GM12878 (cell line): ENCODE results near the gene RADIL. TPM values are rescaled to one million over a fixed set of nuclear protein-coding genes. Genes with fewer than 3 reads are reported as not detected.

Experiments used
- ATAC-seq: fragments of 200-7000 bp; cut with Tn5 transposase; 3 replicates; pipeline ENCODE4 v1.9.1; 2020; ENCODE audit warnings: mild to moderate bottlenecking, moderate library complexity
- BruUV-seq: library from RNA; stranded (reverse); fragments of 400-500 nt; replicated peaks from 2 replicates; lab custom pipeline; 2021; lab: Mats Ljungman, UMichigan
- CTCF ChIA-PET: fragments of 300-600 bp; sonication (Branson Sonifier 250); formaldehyde crosslinking; extraction: SDS; loops from one replicate; lab custom pipeline; 2021; ENCODE audit warnings: inconsistent platforms; lab: Yijun Ruan, JAX
- POLR2A ChIA-PET: fragments of 350-600 bp; formaldehyde crosslinking; extraction: SDS; loops from one replicate; lab custom pipeline; 2021; ENCODE audit warnings: inconsistent platforms; lab: Charles Lee
- RAD21 ChIA-PET: fragments of 300-600 bp; sonication (Branson Sonifier 250); formaldehyde crosslinking; loops from one replicate; lab custom pipeline; 2023; ENCODE audit warnings: antibody characterized with exemption; ENCODE audit not compliant: unreplicated experiment; lab: Charles Lee
- SMC1A ChIA-PET: fragments of 300-600 bp; sonication (Branson Sonifier 250); formaldehyde crosslinking; loops from one replicate; lab custom pipeline; 2023; ENCODE audit not compliant: unreplicated experiment, uncharacterized antibody; lab: Charles Lee
- DNase-seq: peaks from one replicate; pipeline ENCODE4 v3.0.0-alpha.2; 2011; ENCODE audit warnings: low read depth, low spot score
- FAIRE-seq: peaks from 3 replicates; lab custom pipeline; 2011; peaks lifted over from hg19 to GRCh38; lab: Jason Lieb, UNC
- H2AFZ ChIP-seq: 2 replicates; pipeline ENCODE4 v1.6.0; 2011; ENCODE audit warnings: low read depth, low read length, control low read depth; ENCODE audit not compliant: control insufficient read depth
- H3K27ac ChIP-seq: 2 replicates; pipeline ENCODE4 v1.5.1; 2011; ENCODE audit warnings: control low read depth; ENCODE audit not compliant: control insufficient read depth, insufficient read depth
- H3K27me3 ChIP-seq, 2 experiments: replicated peaks in 1 of 2; 2 replicates each; pipeline versions ENCODE4 v1.6.0 to v1.6.1; 2011; ENCODE audit warnings: low read length in 1 of 2; ENCODE audit not compliant: control insufficient read depth in 2 of 2, insufficient read depth in 2 of 2
- H3K36me3 ChIP-seq, 2 experiments: 2 replicates each; pipeline ENCODE4 v1.5.1; 2011; ENCODE audit warnings: low read length in 1 of 2; ENCODE audit not compliant: control insufficient read depth in 2 of 2, insufficient read depth in 2 of 2
- H3K4me1 ChIP-seq: 2 replicates; pipeline ENCODE4 v1.6.1; 2011; ENCODE audit warnings: mild to moderate bottlenecking, low read length, moderate library complexity, mixed read lengths; ENCODE audit not compliant: control insufficient read depth, insufficient read depth
- H3K4me2 ChIP-seq: 2 replicates; pipeline ENCODE4 v1.6.0; 2011; ENCODE audit warnings: control low read depth; ENCODE audit not compliant: control insufficient read depth, insufficient read depth
- H3K4me3 ChIP-seq: fragments of 200-600 bp; sonication (generic); 2 replicates; pipeline ENCODE4 v1.5.1; 2016
- H3K79me2 ChIP-seq: 2 replicates; pipeline ENCODE4 v1.6.0; 2011; ENCODE audit warnings: low read length; ENCODE audit not compliant: control insufficient read depth, insufficient read depth
- H3K9ac ChIP-seq: 2 replicates; pipeline ENCODE4 v1.8.0; 2011; ENCODE audit warnings: low read length, control low read depth, mixed read lengths; ENCODE audit not compliant: control insufficient read depth, insufficient read depth
- H3K9me3 ChIP-seq: replicated peaks from 3 replicates; pipeline ENCODE4 v1.5.1; 2011; ENCODE audit warnings: mild to moderate bottlenecking, low read length; ENCODE audit not compliant: control insufficient read depth, insufficient read depth
- H4K20me1 ChIP-seq: 2 replicates; pipeline ENCODE4 v1.6.0; 2011; ENCODE audit not compliant: control insufficient read depth, insufficient read depth
- ATF3 ChIP-seq: IDR thresholded peaks from 2 replicates; pipeline ENCODE4 v1.6.1; 2011; ENCODE audit warnings: low read depth, mild to moderate bottlenecking, low read length, moderate library complexity, borderline replicate concordance; ENCODE audit errors: extremely low read depth
- CEBPB ChIP-seq, 2 experiments: fragments of 150-350 bp in 1 of 2; IDR thresholded peaks; 2 replicates each; pipeline ENCODE4 v1.6.1; 2012 to 2014; ENCODE audit warnings: low read depth in 2 of 2, low read length in 2 of 2, borderline replicate concordance in 1 of 2, inconsistent platforms in 1 of 2
- E2F4 ChIP-seq: IDR thresholded peaks from 2 replicates; pipeline ENCODE4 v1.6.1; 2012; ENCODE audit warnings: low read depth, low read length, improper control_type of control experiment
- GABPA ChIP-seq: IDR thresholded peaks from 2 replicates; pipeline ENCODE4 v1.6.1; 2014; ENCODE audit warnings: antibody characterized with exemption, low read depth, mild to moderate bottlenecking, inconsistent platforms
- IKZF2 ChIP-seq, 2 experiments: fragments of 450-650 bp; IDR thresholded peaks; 2 replicates each; pipeline ENCODE4 v1.6.1; 2017; ENCODE audit warnings: mild to moderate bottlenecking in 2 of 2, moderate library complexity in 2 of 2
- IRF4 ChIP-seq: IDR thresholded peaks from 2 replicates; pipeline ENCODE4 v1.6.1; 2011; ENCODE audit warnings: low read depth, low read length
- JUND ChIP-seq: IDR thresholded peaks from 2 replicates; pipeline ENCODE4 v1.6.1; 2012; ENCODE audit warnings: low read depth, mild to moderate bottlenecking, low read length, improper control_type of control experiment, moderate library complexity
- MEF2A ChIP-seq: IDR thresholded peaks from 2 replicates; pipeline ENCODE4 v1.6.1; 2011; ENCODE audit warnings: low read depth, mild to moderate bottlenecking, low read length, moderate library complexity; ENCODE audit not compliant: insufficient read depth
- MYC ChIP-seq: IDR thresholded peaks from 2 replicates; pipeline ENCODE4 v1.6.1; 2011; ENCODE audit warnings: mild to moderate bottlenecking, low read length, moderate library complexity, inconsistent platforms; ENCODE audit not compliant: insufficient read depth, insufficient replicate concordance, insufficient read length, severe bottlenecking
- NR2C2 ChIP-seq: IDR thresholded peaks from 2 replicates; pipeline ENCODE4 v1.6.1; 2011; ENCODE audit warnings: borderline replicate concordance, low read depth; ENCODE audit not compliant: control insufficient read depth, insufficient read length
- RFX5 ChIP-seq: IDR thresholded peaks from 2 replicates; pipeline ENCODE4 v1.6.1; 2011; ENCODE audit warnings: low read depth, low read length, improper control_type of control experiment
- SIN3A ChIP-seq: IDR thresholded peaks from 2 replicates; pipeline ENCODE4 v1.6.1; 2012; ENCODE audit warnings: low read depth, low read length, improper control_type of control experiment
- SUPT20H ChIP-seq: IDR thresholded peaks from 2 replicates; pipeline ENCODE4 v1.6.1; 2011; ENCODE audit warnings: low read depth, mild to moderate bottlenecking, low read length, moderate library complexity, borderline replicate concordance; ENCODE audit not compliant: control insufficient read depth
- SUZ12 ChIP-seq: fragments of 200-600 bp; sonication (generic); IDR thresholded peaks from one replicate; pipeline ENCODE4 v1.6.1; 2018; ENCODE audit warnings: antibody characterized with exemption, mild to moderate bottlenecking; ENCODE audit not compliant: unreplicated experiment
- TARDBP ChIP-seq: IDR thresholded peaks from 2 replicates; pipeline ENCODE4 v1.6.1; 2016; ENCODE audit warnings: borderline replicate concordance
- YY1 ChIP-seq: IDR thresholded peaks from 2 replicates; pipeline ENCODE4 v1.6.1; 2011; ENCODE audit warnings: low read depth, mild to moderate bottlenecking, low read length
- WGBS: methylation state at CpG from one replicate; pipeline ENCODE4 v1.1.6; 2016; ENCODE audit warnings: low lambda C conversion rate; ENCODE audit not compliant: insufficient replicate concordance, insufficient coverage; ENCODE audit errors: missing lambda C conversion rate; 5-methylcytosine and 5-hydroxymethylcytosine counted together
- in situ Hi-C: fragments of 300-500 bp; cut with MboI; formaldehyde crosslinking; loops from 9 replicates; pipeline ENCODE4 v1.14.3; 2018; ENCODE audit warnings: mixed read lengths
- intact Hi-C: fragments of 100-400 bp; cut with micrococcal nuclease; formaldehyde crosslinking; loops from one replicate; pipeline ENCODE4 v1.14.2; 2022; ENCODE audit not compliant: unreplicated experiment
- polyA plus RNA-seq, 11 experiments: library from polyadenylated mRNA; depleted of rRNA in 4 of 11; unstranded in 6 of 11; stranded (reverse) in 5 of 11; fragments of >200 nt; fragmentation: Nextera tagmentation in 4 of 11; fragmentation: Illumina TruSeq in 1 of 11; extraction: Ambion mirVana in 4 of 11; extraction: Trizol in 1 of 11; gene quantifications; 1 replicate in 1 of 11; 2 replicates in 10 of 11; pipeline versions ENCODE4 v1.2.1 to v1.2.3, GENCODE V29; 2011 to 2016; ENCODE audit warnings: inconsistent platforms in 2 of 11, missing spikeins in 2 of 11, low read depth in 1 of 11
- total RNA-seq, 4 experiments: library from RNA; depleted of rRNA in 3 of 4; stranded (reverse); fragments of >200 nt in 3 of 4; fragmentation: Illumina TruSeq in 1 of 4; extraction: Trizol in 1 of 4; gene quantifications; 2 replicates each; pipeline versions ENCODE4 v1.2.1 to v1.2.3, GENCODE V29; 2013 to 2021

Gene RADIL
- total and polyA plus RNA-seq, 10 of the 15 experiments (the other 5 are each of a cell fraction or from before 2014, with no cell fraction given): 0.05 to 0.06 TPM; not detected in 8

GRCh38 chr7:4841007-4841784, 42.3 kb downstream of the RADIL start:
- SMC1A ChIA-PET: no interaction called here
- H4K20me1 ChIP-seq: no peaks in the 10 kb centered on the region
- CTCF ChIA-PET: no interaction called here
- no peak for FAIRE-seq
- no peak overlapping the region for H3K9ac ChIP-seq
- no peak for ATAC-seq
- H3K4me3 ChIP-seq: no peak overlapping the region
- H3K79me2 ChIP-seq: no peaks in the 10 kb centered on the region
- BruUV-seq: no TSS peak
- no peaks in the 10 kb centered on the region for H3K9me3 ChIP-seq
- H3K4me1 ChIP-seq: no peaks in the 10 kb centered on the region
- intact Hi-C loops: no loop called here
- POLR2A ChIA-PET: no interaction called here
- RAD21 ChIA-PET: no interaction called here
- 57% methylated on average over 16 of the region's 17 CpGs for WGBS
- no peaks in the 10 kb centered on the region for H3K36me3 ChIP-seq
- TF ChIP-seq CEBPB (IDR thresholded peaks at IDR 0.05; ENCODE audit: borderline replicate concordance in 1 of 2, low read depth in 2 of 2, low read length in 2 of 2) (no peak), IRF4 (no peak), SUPT20H (no peak), JUND (no peak), TARDBP (no peak), YY1 (no peak)
- H3K27ac ChIP-seq: no peak overlapping the region
- no peak for DNase-seq
- in situ Hi-C loops: no loop called here
- H3K4me2 ChIP-seq: no peak overlapping the region
- H2AFZ ChIP-seq: no peak overlapping the region
- H3K27me3 ChIP-seq: no peaks in the 10 kb centered on the region; a peak in 1 of 4 replicates

DNA sequence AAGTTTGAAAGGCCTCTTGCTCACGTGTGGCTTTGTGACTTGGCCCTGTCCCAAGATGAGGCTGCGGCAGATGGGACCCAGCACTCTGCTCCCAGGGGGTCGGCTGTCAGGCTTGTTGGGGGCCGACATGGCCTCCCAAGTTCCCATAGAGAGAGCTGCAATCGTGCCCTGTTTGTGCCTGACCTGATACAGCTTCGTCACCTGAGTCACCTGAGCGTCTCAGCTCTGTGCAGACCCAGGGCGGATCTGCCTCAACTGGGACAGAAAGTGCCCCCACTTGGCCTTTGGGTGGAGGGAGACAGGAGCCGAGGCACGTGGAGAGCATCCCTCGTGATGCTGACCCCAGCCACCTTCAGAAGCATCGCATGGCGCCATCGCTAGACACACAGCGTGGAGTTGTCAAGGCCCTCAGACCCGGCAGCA, 43.4 kb downstream of the RADIL start:
- ChIA-PET SMC1A (no interaction called here), CTCF (no interaction called here), RAD21 (no interaction called here), POLR2A (no interaction called here)
- Histone ChIP-seq H3K4me2 (no peak overlapping the region), H3K36me3 (no peaks in the 10 kb centered on the region), H3K9me3 (no peaks in the 10 kb centered on the region), H3K4me3 (no peak overlapping the region), H3K27me3 (no peaks in the 10 kb centered on the region; a peak in 1 of 4 replicates), H3K9ac (no peak overlapping the region), H2AFZ (no peak overlapping the region), H3K79me2 (no peaks in the 10 kb centered on the region), H4K20me1 (no peaks in the 10 kb centered on the region), H3K4me1 (no peaks in the 10 kb centered on the region), H3K27ac (no peak overlapping the region)
- 53% methylated on average over 16 of the region's 16 CpGs for WGBS
- in situ Hi-C loops: no loop called here
- intact Hi-C loops: no loop called here
- BruUV-seq: no TSS peak
- ATAC-seq (no peak), DNase-seq (no peak), FAIRE-seq (no peak)
- TF ChIP-seq SIN3A (no peak), GABPA (no peak), NR2C2 (no peak), TARDBP (no peak), RFX5 (no peak), IRF4 (no peak), E2F4 (no peak), SUZ12 (no peak), MYC (no peak), ATF3 (no peak), MEF2A (no peak), IKZF2 (IDR thresholded peaks at IDR 0.05) (no peak)
